Left kidney (tissue), 2 donors: ENCODE measurements around the gene TBK1. TPM values are rescaled to one million over a fixed set of nuclear protein-coding genes. Genes with fewer than 3 reads are reported as not detected.
"Not testable (repeated sequence)": the region's sequence is repeated elsewhere in the genome, so short reads cannot be mapped to it uniquely, and the experiment has no call there.

Source experiments
- DNase-seq: peaks from one replicate; pipeline ENCODE4 v3.0.0-alpha.2; 2013
- polyA plus RNA-seq: library from polyadenylated mRNA; unstranded; fragments of 120-200 nt; gene quantifications from one replicate; pipeline ENCODE4 v1.2.1, GENCODE V29; 2013; ENCODE audit not compliant: insufficient read length

Gene TBK1
- polyA plus RNA-seq, 1 donor: 29.1 TPM

DNA sequence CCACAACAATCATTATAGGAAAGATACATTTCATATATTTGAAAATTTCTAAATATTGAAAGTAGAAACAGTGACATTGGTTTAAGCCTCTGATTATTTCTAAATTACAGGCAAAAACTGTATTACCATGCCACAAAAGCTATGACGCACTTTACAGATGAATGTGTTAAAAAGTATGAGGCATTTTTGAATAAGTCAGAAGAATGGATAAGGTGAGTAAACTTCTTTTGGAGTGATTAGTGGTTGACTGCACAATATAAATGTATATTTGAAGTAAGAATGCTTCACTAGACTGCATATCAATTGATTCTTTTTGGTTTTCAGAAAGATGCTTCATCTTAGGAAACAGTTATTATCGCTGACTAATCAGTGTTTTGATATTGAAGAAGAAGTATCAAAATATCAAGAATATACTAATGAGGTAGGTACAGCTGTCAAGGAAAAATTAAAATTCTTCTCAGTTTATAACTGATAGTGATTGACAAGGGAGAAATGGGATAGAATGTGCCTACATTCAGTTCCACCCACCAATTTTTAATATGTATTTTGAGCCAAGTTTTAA, 45.0 kb downstream of the TBK1 start:
- DNase-seq: no peak

DNA sequence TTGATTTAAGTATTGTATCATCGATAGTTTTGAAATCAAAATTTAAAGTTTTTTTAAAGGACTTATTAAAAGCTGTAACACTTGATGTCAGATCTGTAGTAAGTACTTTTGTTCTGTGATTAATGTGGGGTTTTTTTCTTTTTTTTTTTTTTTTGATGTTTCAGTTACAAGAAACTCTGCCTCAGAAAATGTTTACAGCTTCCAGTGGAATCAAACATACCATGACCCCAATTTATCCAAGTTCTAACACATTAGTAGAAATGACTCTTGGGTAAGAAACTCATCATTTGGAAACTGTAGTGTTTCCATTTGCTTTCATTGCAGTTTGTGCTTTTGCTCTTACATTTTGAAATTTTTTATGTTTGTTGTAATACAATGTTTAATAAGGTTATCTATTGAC, 45.6 kb downstream of the TBK1 start:
- no peak for DNase-seq

DNA sequence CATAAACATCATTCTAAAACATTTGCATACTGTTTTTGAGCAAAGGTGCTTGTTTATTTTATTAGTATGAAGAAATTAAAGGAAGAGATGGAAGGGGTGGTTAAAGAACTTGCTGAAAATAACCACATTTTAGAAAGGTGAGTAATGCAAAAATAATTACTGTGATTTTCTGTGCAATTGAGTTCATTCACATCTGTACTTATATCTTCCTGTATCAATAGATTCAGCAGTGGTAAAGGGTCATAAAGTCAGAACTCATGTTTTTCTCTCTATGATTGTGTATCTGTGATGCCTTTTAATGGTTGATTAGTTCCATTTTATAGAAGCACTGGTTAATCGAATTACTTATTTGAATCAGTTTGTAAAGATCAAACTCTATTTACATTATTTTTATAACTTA, 46.0 kb downstream of the TBK1 start:
- DNase-seq: no peak

GRCh38 chr12:64500394-64500793, 48.5 kb downstream of the TBK1 start:
- no peak for DNase-seq

DNA sequence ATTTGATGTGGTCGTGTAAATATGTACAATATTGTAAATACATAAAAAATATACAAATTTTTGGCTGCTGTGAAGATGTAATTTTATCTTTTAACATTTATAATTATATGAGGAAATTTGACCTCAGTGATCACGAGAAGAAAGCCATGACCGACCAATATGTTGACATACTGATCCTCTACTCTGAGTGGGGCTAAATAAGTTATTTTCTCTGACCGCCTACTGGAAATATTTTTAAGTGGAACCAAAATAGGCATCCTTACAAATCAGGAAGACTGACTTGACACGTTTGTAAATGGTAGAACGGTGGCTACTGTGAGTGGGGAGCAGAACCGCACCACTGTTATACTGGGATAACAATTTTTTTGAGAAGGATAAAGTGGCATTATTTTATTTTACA, 49.6 kb downstream of the TBK1 start:
- no peak for DNase-seq

DNA sequence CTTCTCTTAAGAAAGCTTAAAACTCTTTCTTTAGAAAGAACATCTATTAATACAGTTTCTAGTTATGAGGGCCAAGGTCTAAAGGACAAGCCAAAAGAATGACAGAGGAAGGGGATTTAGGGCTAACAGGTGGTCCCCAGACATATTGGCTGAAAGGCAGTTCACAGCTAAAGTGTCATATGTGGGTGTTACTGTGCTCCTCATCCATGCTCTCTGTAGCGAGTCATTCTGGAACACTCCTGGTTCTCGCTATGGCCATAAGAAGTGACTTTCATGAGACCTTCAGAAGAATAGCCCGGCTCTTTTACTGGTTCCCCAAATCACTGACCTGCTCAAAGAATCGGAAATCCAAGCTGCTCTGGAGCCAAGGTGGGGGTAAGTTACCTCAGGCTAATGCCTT, 55.0 kb downstream of the TBK1 start:
- no peak for DNase-seq

DNA sequence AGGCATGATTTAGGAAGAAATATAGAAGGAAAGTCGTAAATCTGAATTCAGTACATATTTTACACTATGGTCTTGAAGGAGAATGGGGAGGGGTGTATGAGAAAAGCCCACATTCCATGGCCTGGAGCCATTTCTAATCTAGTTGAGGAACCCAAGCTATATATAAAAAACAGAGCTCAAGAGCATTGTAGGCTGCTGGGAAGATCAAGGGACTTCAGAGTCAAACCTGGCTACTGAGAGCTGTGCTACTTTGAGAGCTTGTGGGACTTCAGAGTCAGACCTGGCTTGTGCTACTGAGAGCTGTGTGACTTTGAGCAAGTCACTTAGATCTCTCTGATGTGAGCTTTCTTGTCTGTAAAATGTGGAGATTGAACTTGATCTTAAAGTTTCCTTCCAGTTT, 58.7 kb downstream of the TBK1 start:
- DNase-seq: no peak

- no peak for DNase-seq
Measured at GRCh38 chr12:64518396-64518795, 66.5 kb downstream of the TBK1 start.

DNA sequence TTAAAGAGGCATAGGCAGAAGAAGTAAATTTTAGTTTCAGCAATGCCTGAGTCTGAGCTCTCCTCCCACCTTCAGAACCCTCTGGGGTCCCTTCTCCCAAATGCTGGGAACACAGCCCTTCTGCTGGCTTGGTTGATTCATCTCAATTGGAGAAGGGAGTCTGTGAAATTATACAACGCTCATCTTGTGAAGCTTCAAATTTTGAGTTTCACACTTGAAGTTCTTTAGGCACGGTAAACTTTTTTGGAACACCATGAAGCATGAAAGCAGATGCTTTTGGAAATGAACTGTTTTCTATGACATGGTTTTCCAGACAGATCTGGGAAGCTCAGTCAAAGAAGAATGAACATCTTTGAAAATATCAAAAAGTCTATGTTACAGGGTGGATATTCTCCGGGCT, 69.9 kb downstream of the TBK1 start:
- no peak for DNase-seq

DNA sequence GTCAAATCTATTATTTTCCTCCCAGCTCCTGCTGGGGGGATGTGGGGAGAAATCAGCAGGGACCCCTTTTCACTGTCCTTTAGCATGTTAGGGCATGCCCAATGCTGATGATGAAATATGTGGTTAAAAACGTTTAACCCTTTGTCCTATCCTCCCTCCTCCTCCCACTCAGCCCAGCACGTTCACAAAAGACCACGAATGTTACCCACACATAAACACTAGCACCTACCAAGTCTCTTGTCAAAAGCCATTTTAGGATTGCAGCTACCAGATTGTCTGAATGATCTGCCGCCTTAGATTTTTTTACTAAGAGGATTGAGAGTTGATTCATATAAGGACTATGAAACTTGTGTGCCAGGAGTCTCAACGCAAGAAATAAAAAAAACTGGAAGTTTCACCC, 70.4 kb downstream of the TBK1 start:
- DNase-seq: no peak

DNA sequence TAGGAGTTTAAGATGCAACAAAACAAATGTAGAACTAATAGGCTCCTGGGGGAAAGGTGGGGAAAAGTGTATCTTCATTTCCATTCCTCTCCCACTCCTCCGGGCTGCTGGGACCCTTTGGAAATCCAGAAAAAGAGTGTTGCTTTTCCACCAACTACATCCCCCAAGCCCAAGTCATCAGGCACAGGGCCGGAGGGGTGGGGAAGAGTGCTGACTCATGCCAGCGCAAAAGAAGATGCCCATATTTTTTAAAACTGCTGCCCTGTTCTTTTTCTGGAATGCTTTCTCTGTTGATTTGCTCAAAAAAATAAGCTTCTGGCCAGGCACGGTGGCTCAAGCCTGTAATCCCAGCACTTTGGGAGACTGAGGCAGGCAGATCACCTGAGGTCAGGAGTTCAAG, 70.9 kb downstream of the TBK1 start:
- DNase-seq: no peak

DNA sequence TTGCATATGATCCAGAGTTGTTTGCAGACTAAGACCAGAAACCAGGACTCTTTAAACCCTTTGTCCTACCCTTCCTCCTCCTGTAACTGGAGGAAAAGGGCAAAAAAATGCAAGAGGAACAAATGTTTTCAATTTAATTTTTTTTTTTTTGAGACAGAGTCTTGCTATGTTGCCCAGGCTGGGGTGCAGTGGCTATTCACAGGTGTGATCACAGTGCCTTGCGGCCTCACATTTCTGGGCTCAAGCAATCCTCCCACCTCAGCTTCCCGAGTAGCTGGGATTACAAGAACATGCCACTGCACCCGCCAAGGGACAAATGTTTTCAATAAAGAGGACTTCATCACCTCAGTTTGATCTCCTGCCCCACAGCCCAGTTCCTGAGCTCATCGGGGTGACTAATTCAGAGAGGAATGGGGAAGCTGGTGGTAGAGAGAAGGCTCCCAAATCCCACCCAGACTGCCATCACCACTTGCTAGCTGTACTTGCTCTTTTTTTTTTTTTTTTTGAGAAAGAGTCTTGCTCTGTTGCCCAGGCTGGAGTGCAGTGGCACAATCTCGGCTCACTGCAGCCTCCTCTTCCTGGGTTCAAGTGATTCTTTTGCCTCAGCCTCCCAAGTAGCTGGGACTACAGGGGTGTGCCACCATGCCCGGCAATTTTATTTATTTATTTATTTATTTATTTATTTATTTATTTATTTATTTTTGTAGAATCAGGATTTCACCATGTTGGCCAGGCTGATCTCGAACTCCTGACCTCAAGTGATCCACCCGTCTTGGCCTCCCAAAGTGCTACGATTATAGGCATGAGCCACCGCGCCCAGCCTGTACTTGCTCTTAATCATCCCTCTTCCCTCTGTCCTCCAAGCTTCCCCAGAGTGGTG, 71.9 kb downstream of the TBK1 start:
- not testable (repeated sequence) for DNase-seq

DNA sequence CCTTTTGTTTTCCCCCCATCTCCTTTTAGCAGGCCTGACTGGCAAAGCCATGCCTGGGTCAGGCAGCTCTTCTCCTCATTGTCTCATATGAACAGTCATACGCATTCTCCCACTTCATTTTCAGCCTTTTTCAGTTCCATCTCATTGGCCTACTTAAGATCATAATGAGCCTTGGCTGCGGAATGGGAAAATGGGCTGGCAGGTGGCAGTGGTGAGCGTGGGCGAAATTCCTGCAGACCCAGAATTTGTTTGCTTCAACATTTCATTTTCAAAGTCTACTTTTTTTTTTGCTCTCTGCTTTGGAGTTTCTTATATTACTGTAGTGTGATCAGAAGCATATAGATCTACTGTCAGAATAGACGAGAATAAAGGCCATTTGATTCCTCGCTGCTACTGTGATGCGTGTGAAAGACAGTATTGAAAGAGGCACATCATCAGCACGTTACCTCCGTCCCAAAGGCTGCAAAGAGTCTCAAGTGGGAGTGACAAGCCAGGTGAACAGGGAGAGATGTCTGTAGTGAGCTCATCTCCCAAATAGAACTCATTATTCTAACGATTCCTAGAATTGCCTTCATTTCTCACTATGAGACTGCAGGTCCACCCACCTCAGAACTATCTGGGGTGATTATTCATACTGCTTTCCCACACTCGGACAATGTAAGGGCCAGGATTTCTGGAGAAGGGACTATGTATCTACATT, 73.7 kb downstream of the TBK1 start:
- no peak for DNase-seq

DNA sequence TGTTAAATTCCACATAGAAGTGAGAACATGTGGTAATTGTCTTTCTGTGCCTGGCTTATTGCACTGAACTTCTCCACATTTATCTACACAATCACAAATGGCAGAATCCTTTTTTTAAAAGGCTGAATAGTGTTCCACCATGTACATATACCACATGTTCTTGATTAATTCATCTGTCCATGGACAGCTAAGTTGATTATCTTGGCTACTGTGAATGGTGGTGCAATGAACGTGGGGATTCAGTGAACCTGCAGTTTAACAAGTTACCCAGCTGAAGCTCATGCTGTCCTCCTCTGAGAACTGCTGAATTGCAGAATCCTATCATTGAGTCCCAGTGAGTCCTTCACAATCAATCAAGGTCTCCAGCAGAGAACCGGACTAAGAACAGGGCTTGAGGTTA, 74.9 kb downstream of the TBK1 start:
- DNase-seq: no peak

DNA sequence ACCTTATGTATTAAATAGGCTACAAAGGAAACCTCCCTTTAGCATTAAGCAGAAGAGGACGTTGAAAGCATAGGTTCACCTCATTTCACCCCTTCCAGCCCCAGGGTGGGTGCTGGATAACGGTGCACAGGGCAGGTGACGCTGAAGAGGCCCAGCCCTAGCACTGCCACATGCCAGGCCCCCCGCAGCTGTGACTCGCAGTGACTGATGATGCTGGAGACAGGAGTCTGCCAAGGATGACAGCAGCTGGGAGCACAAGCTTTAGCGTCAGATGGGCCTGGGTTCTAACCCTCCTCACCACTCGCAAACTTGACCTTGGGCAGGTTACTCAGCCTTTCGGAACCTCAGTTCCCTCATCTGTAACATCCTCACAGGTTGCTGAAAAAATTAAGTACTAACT, 76.7 kb downstream of the TBK1 start:
- DNase-seq: no peak

DNA sequence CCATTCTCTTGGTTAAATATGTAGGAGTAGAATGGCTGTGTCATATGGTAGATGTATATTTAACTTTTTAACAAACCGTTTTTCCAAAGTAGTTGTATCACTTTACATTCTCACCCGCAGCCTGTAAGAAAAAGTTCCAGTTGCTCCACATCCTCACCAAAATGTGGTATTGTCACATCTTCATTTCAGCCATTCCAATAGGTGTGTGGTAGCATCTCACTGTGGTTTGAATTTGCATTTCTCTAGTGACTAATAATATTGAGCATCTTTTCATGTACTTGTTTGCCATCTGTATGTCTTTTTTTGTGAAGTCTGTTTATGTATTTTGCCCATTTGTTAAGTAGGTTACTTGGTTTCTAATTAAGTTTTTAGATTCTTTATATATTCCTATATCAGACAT, 78.6 kb downstream of the TBK1 start:
- no peak for DNase-seq

- no peak for DNase-seq
Measured at GRCh38 chr12:64531665-64532334, 79.9 kb downstream of the TBK1 start.

GRCh38 chr12:64532734-64533351, 80.9 kb downstream of the TBK1 start:
- no peak for DNase-seq

- DNase-seq: no peak
Measured at GRCh38 chr12:64534672-64535199, 82.8 kb downstream of the TBK1 start.

- no peak for DNase-seq
Measured at GRCh38 chr12:64538121-64538520, 86.2 kb downstream of the TBK1 start.

DNA sequence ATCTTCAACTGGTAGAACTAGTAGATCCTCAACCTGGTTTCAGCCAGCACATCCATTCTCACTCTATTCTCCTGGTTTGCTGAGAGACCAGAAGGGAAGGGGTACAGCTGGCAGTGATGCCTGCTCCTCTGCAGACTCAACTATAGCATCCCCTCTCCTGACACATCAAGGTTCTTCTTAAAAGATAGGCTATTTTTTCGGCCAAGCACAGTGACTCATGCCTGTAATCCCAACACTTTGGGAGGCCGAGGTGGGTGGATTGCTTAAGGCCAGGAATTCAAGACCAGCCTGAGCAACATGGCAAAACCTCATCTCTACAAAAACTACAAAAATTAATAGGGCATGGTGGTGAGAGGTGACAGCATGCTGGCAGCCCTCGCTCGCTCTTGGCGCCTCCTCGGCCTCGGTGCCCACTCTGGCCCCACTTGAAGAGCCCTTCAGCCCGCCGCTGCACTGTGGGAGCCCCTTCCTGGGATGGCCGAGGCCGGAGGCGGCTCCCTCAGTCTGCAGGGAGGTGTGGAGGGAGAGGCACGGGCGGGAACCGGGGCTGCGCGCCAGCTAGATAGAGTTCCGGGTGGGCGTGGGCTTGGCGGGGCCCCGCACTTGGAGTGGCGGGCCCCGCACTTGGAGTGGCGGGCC, 90.6 kb downstream of the TBK1 start:
- not testable (repeated sequence) for DNase-seq
